Measurements from ENCODE around the gene MDM2. TPM values are rescaled to one million over a fixed set of nuclear protein-coding genes. Genes with fewer than 3 reads are reported as not detected.
"Not testable (repeated sequence)": the region's sequence is repeated elsewhere in the genome, so short reads cannot be mapped to it uniquely, and the experiment has no call there.

The MDM2 gene
- total RNA-seq, 2 donors from 2014 or later, result 80.2 to 94.7 TPM

GRCh38 chr12:68781728-68782127 is 26.2 kb upstream of the MDM2 start:
- intact Hi-C loops (cut with DNase I, micrococcal nuclease), result no loop called here
- ATAC-seq (no peak), DNase-seq (no peak)

- intact Hi-C loops (cut with DNase I, micrococcal nuclease), result no loop called here
- no peak for DNase-seq
- ATAC-seq, result no peak
These were observed 24.0 kb upstream of the MDM2 start for GRCh38 chr12:68784015-68784414.

DNA sequence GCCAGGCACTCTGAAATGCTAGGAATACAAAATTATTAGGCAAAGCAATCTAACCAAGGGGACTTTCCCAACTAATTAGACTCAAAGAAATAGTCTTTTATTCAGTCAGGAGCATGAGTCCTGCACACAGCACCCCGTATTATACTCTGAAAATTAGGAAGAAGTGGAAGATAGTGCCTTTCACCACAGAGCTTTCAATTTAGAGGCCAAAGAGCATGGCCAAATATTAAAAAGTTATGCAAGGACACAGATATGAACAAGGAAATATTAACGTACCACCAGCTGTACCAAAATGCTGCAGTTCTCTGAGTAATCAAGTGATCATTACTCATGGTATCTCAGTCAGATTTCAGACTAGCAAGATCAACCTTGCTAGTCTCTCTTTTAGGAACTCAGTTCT is 22.6 kb upstream of the MDM2 start:
- intact Hi-C loops (cut with DNase I, micrococcal nuclease), result no loop called here
- ATAC-seq, result no peak
- no peak for DNase-seq

DNA sequence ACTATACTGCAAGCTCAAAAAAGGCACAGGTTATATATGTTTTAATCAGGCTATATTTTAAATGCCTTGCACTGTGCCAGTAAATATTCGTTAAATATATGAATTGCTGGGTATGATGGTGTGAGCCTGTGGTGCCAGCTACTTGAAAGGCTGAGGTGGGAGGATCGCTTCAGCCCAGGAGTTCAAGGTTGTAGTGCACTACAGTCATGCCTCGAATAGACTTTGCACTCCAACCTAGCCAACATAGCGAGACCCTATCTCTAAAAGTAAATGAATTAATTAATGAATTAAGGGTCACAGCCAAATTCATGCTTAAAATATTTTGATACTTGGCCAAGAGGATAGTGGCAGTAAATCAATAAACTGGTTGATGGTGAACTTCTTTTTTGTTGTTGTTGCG is 22.2 kb upstream of the MDM2 start:
- no peak for DNase-seq
- ATAC-seq, result no peak

GRCh38 chr12:68786929-68787328 is 21.0 kb upstream of the MDM2 start:
- ATAC-seq, result peak; percentile 69
- intact Hi-C loops (cut with DNase I, micrococcal nuclease), result no loop called here
- no peak for DNase-seq

More for the DNA sequence above, 22.2 kb upstream of the MDM2 start:
- intact Hi-C loops (cut with DNase I, micrococcal nuclease), result no loop called here

GRCh38 chr12:68788554-68789143 is 19.3 kb upstream of the MDM2 start:
- no peak for DNase-seq
- ATAC-seq, result no peak
- intact Hi-C loops (cut with DNase I, micrococcal nuclease), result no loop called here

- ATAC-seq (peak; percentile 52), DNase-seq (no peak)
These were observed 18.7 kb upstream of the MDM2 start for GRCh38 chr12:68789144-68789878.

DNA sequence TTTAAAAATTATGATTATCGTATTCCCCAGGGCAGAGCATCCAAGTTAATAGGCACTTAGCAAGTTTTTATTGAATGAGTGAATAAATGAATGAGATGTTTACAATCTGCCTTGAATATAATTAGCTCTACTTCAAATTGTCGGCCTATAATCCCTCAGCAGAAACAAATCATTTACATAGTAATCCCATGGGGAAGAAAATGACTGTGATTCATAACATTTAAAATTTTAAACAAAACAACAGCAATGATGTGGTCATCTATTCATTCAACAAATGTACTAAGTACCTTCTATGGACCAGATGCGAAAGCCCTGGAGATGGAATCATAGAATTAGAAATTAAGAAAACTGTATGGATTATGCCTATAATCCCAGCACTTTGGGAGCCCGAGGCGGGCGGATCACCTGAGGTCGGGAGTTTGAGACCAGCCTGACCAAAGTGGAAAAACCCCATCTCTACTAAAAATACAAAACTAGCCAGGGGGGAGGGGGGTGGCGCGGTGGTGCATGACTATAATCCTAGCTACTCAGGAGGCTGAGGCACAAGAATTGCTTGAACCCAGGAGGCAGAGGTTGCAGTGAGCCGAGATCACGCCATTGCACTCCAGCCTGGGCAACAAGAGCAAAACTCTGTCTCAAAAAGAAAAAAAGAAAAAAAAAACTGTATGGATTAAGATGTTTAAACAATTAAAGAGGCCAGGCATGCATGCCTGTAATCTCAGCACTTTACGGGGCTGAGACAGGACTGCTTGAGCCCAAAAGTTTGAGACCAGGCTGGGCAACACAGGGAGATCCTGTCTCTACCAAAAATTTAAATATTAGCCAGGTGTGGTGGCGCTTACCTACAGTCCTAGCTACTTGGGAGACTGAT is 17.7 kb upstream of the MDM2 start:
- no peak for DNase-seq
- no peak for ATAC-seq
- intact Hi-C loops (cut with DNase I, micrococcal nuclease), result no loop called here

More at GRCh38 chr12:68789144-68789878, 18.7 kb upstream of the MDM2 start:
- intact Hi-C loops (cut with DNase I, micrococcal nuclease), result no loop called here

GRCh38 chr12:68790952-68791234 is 17.1 kb upstream of the MDM2 start:
- DNase-seq, result no peak
- ATAC-seq, result no peak
- intact Hi-C loops (cut with DNase I, micrococcal nuclease), result no loop called here

GRCh38 chr12:68791897-68792481 is 16.0 kb upstream of the MDM2 start:
- ATAC-seq, result no peak
- intact Hi-C loops (cut with DNase I, micrococcal nuclease), result no loop called here
- no peak for DNase-seq

GRCh38 chr12:68792952-68793351 is 15.0 kb upstream of the MDM2 start:
- peak; percentile 76 for ATAC-seq
- intact Hi-C loops (cut with DNase I, micrococcal nuclease), result no loop called here
- DNase-seq, result no peak

DNA sequence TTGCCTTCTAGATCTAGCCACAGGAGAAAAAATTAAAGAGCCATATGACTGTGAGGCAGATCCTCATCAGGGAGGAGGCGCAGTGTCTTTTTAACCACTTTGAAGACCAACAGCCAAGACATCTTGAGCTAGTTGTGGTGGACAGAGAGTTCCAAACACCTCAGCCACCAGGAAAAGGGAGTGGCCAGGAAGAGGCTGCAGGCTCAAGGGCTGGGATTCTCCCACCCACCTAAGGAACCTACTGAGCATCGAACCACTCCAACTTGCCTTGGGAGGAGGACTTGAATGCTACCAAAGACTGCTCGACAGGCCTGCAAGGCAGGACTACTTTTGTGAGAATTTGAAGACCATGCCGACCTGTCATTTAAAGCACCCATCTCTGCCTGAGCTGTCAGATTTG is 14.5 kb upstream of the MDM2 start:
- no peak for DNase-seq
- intact Hi-C loops (cut with DNase I, micrococcal nuclease), result no loop called here

DNA sequence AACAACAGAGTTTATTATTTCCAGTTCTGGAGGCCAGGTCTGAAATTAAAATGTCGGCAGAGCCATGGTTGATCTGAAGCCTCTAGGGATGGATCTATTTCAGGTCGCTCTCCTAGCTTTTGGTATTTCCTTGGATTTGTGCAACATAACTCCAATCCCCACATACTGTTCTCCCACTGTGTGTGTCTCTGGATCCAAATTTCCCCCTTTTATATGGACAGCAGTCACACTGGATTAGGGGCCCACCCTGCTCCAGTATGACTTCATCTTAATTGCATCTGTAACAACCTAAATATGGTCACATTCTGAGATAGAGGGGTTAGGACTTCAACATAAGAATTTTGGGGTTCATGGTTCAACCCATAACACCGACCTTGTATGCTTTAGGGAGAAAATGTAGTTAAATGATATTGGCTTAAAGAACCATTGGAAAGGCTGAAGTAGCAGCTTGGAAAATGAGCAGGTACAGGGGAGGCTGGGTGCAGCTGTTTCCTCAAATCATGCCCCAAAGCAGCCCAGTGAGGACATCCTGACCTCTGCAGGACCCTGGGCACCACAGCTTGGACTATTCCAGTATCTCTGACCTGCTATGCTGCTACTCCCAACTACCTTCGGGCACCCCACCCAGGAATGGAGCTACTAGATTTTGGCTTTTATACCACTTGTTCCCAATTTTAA is 13.9 kb upstream of the MDM2 start:
- intact Hi-C loops (cut with DNase I, micrococcal nuclease), result no loop called here
- ATAC-seq (no peak), DNase-seq (no peak)

More for the DNA sequence above, 14.5 kb upstream of the MDM2 start:
- ATAC-seq, result no peak

DNA sequence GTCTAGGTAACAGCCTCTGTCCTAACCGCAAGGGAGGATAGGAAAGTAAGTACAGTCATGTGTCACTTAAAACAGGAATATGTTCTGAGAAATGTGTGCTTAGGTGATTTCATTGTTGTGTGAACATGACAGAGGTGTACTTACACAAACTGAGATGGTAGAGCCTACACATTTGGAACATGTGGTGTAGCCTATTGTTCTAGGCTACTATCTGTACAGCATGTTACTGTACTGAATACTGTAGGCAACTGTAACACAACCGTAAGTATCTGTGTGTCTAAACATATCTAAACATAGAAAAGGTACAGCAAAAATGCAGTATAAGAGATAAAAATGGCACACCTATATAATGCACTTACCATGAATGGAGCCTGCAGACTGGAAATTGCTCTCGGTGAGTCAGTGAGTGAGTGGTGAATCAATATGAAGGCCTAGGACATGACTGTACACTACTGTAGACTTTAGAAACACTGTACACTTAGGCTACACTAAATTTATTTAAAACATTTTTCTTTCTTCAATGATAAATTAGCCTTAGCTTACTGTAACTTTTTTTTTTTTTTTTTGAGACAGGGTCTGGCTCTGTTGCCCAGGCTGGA is 13.2 kb upstream of the MDM2 start:
- DNase-seq (no peak), ATAC-seq (no peak)
- intact Hi-C loops (cut with DNase I, micrococcal nuclease), result no loop called here

- DNase-seq (no peak), ATAC-seq (no peak)
- intact Hi-C loops (cut with DNase I, micrococcal nuclease), result no loop called here
These were observed 11.6 kb upstream of the MDM2 start for GRCh38 chr12:68796399-68796798.

DNA sequence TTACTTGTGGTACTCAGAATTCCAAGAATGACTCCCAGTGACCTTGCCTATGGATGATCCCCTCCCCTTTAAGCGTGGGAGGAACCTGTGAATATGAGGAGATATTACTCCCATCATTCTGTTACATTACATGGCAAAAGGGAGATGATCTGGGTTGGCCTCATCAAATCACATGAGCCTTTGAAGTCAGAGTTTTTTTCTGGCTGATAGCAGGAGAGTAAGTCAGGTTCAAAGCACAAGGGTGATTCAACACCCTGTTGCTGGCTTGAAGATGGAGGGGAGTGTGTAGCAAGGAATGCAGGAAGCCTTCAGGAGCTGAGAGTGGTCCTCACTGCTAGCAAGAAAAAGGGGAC is 9.1 kb upstream of the MDM2 start:
- ATAC-seq, result no peak
- intact Hi-C loops (cut with DNase I, micrococcal nuclease), result no loop called here

DNA sequence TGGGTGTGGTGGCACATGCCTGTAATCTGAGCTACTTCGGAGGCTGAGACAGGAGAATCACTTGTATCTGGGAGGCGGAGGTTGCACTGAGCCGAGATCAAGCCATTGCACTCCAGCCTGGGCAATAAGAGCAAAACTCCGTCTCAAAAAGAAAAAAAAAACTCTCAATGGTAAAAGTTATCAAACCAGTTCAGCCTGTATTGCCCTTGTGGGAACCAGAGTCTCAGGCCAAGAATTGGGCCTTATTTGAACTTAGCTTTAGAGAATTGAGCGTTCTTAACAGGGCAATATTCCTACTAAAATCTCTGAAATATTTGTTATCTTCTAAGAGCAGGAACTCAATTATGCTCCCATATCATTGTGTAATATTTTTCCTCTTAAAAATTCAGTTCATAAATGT is 7.7 kb upstream of the MDM2 start:
- ATAC-seq, result peak; percentile 71

More for the DNA sequence above, 9.1 kb upstream of the MDM2 start:
- no peak for DNase-seq

GRCh38 chr12:68801124-68801523 is 6.9 kb upstream of the MDM2 start:
- DNase-seq; intact Hi-C loops (cut with DNase I, micrococcal nuclease); ATAC-seq: not testable (repeated sequence)

More for the DNA sequence above, 7.7 kb upstream of the MDM2 start:
- DNase-seq, result no peak
- intact Hi-C loops (cut with DNase I, micrococcal nuclease), result no loop called here

DNA sequence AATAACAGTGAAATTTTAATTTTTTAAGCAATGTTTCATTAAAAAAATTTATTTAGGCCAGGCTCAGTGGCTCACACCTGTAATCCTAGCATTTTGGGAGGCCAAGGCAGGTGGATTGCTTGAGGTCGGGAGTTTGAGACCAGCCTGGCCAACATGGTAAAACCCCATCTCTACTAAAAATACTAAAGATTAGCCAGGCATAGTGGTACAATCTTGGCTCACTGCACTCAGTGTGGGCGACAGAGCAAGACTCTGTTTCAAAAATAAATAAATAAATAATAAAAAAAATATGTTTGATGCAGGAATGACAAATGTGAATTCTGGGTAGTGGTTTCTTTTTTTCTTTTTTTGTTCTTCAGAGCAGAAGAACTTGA is 5.6 kb upstream of the MDM2 start:
- ATAC-seq; intact Hi-C loops (cut with DNase I, micrococcal nuclease); DNase-seq: not testable (repeated sequence)
